ENCODE measurements around the gene DRGX.

The DRGX gene

GRCh38 chr10:49407552-49408137 is 11.8 kb upstream of the DRGX start:
- no peak for DNase-seq (ENCODE audit: low read depth)

- no peak for DNase-seq (ENCODE audit: low read depth)
These were observed 11.3 kb upstream of the DRGX start for GRCh38 chr10:49407151-49407550.

- DNase-seq (ENCODE audit: low read depth) = no peak
These were observed 8.5 kb upstream of the DRGX start for GRCh38 chr10:49404321-49404878.

- no peak for DNase-seq (ENCODE audit: low read depth)
These were observed 7.5 kb upstream of the DRGX start for GRCh38 chr10:49403363-49403762.

GRCh38 chr10:49400365-49400764 is 4.5 kb upstream of the DRGX start:
- no peak for DNase-seq (ENCODE audit: low read depth)

GRCh38 chr10:49398986-49399385 is 3.1 kb upstream of the DRGX start:
- DNase-seq (ENCODE audit: low read depth) = no peak

- no peak for DNase-seq (ENCODE audit: low read depth)
These were observed 2.3 kb upstream of the DRGX start for GRCh38 chr10:49398000-49398861.

GRCh38 chr10:49397036-49397999 is 1.4 kb upstream of the DRGX start:
- DNase-seq (ENCODE audit: low read depth) = no peak

GRCh38 chr10:49396666-49396999 is 744 bp upstream of the DRGX start:
- no peak for DNase-seq (ENCODE audit: low read depth)

- no peak for DNase-seq (ENCODE audit: low read depth)
These were observed 752 bp downstream of the DRGX start for GRCh38 chr10:49394933-49395740.

- DNase-seq (ENCODE audit: low read depth) = no peak
These were observed 2.1 kb downstream of the DRGX start for GRCh38 chr10:49393757-49394156.

GRCh38 chr10:49393301-49393700 is 2.6 kb downstream of the DRGX start:
- DNase-seq (ENCODE audit: low read depth) = no peak

GRCh38 chr10:49389361-49389933 is 6.4 kb downstream of the DRGX start:
- DNase-seq (ENCODE audit: low read depth) = no peak

GRCh38 chr10:49388161-49388560 is 7.7 kb downstream of the DRGX start:
- DNase-seq (ENCODE audit: low read depth) = no peak

GRCh38 chr10:49387071-49387470 is 8.8 kb downstream of the DRGX start:
- peak; percentile 66 for DNase-seq (ENCODE audit: low read depth)

- no peak for DNase-seq (ENCODE audit: low read depth)
These were observed 9.7 kb downstream of the DRGX start for GRCh38 chr10:49385939-49386922.

GRCh38 chr10:49384268-49384953 is 11.5 kb downstream of the DRGX start:
- no peak for DNase-seq (ENCODE audit: low read depth)

GRCh38 chr10:49383853-49384252 is 12.0 kb downstream of the DRGX start:
- DNase-seq (ENCODE audit: low read depth) = no peak

- no peak for DNase-seq (ENCODE audit: low read depth)
These were observed 13.1 kb downstream of the DRGX start for GRCh38 chr10:49382826-49383225.
